ENCODE results near the gene RDH14.

DNA sequence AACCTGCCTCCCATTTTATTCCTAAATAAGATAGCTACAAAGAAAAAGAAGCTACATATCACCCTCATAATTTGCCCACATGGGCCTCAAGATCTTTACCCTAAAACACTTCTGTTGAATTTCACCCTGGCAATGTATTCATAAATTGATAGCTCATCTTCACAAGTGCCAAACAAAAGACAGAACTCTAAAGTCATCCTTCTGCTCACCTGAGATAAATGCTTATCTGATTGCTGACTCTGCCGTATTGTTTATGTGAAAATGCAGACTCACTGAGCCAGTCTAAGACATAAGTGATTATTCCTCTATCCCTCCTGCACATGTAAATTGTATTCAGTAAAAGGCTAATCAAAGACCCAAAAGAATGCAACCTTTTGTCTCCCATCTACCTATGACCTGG is 2.0 kb downstream of the RDH14 start:
- TF ChIP-seq CTCF (conservative IDR thresholded peaks at IDR 0.05; ENCODE audit: low read depth, low read length) (no peak), EZH2 (IDR thresholded peaks at IDR 0.05; ENCODE audit: borderline replicate concordance, low read depth, low read length, poor library complexity, severe bottlenecking) (no peak)
